SKM-1 (cell line): ENCODE data around the gene TMEM266.

Experiments
- DNase-seq: peaks from one replicate; lab custom pipeline; 2025; ENCODE audit not compliant: unreplicated experiment; lab: John Stamatoyannopoulos, UW

TMEM266 gene

DNA sequence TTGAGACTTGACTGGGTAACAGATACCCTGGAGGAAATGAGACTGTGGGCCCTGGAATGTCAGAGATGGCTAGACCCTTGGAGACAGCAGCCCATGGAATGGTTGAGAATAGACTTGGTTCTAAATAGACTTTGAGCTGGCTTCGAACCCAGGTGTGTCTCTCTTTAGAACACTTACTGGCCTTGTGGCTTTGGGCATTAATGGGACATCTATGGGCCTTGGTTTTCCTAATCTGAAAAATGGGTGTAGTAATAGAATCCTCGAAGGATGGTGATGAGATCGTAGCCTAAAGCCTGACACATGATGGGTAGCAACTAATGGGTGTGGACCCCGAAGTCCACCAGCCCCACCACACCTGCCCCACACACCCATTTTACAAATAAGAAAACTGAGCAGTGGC is 119.2 kb downstream of the TMEM266 start:
- DNase-seq = no peak

DNA sequence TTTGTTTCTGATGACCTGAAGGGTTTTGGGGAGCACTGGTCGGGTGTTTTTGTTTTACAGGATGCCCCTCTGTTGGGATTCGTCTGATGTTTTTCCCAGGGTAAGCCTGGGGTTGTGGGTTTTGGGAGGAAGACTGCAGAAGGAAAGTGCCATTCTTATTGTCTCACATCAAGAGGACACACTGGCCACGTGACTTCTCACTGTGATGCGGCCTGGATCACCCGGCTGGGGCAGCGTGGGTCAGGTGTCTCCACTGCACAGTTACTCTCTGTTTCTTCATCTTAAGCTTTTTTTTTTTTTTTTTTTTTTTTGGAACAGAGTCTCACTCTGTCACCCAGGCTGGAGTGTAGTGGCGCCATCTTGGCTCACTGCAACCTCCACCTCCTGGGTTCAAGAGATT is 120.5 kb downstream of the TMEM266 start:
- no peak for DNase-seq

DNA sequence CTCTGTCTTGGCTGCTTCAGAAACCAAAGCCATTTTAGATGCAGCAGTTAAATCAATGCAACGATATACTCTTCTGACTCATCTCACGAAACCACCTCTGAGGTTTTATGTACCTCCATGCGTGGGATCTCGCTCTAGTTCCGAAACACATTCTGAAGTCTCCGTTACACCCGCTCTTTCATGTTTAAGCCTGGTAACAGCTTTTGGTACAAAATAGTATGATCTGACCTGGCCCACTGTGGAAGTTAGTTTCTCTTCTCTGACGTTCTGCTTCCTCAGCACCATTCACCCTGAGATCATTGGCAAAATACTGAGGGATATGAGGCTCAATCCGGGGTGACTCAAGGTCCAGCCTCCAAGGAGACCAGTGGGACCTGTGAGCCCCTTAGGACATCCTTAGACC is 121.9 kb downstream of the TMEM266 start:
- DNase-seq = no peak

DNA sequence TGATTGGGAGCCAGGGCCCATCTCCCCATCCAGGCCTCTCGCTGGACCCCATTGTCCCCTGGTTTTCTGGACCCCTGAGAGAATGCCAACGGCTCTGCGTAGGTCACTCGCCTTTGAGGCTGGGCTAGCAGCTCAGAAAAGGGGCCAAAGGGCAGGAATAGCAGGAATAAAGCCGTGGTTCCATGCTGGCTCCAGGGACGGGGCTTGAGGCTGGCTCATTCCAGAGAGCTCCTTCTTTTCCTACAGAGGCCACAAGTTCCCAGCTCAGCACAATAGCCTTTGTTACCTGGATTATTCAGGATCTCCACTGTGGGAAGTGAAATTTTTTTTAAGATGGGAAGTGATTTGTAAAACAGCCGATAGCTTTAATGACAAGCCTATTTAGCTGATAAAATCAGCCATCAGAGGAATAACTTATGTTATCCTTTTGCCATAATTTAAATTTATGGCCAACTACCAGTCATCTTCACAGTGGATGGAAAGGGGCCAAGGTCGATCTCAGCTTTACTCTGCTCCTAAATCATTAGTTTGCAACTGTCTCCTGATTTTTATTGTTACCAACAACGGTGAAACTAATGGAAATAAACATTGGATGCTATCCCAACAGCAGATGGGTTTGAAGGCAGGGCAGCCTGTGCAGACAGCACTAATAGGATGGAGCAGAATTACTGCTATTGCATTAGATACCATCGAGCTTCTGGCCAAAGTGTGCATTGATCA is 124.3 kb downstream of the TMEM266 start:
- no peak for DNase-seq

DNA sequence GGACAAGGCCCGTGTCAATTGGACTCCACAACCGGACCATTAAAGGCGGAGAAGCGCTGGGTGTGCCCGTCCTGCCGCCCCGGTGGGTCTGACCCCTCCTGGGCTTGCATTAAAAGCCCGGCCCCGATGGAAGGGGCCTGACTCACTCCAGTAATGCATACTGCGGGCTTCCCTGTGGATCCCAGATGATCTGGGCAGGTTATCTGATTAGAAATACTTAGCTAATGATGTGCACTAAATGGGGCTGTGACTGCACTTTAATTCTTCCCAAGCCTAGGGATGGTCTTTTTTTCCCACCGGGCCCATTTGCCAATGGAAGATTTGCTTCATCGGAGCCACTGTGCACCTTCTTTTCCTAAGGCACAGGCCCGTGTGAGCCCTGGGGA is 124.9 kb downstream of the TMEM266 start:
- no peak for DNase-seq

DNA sequence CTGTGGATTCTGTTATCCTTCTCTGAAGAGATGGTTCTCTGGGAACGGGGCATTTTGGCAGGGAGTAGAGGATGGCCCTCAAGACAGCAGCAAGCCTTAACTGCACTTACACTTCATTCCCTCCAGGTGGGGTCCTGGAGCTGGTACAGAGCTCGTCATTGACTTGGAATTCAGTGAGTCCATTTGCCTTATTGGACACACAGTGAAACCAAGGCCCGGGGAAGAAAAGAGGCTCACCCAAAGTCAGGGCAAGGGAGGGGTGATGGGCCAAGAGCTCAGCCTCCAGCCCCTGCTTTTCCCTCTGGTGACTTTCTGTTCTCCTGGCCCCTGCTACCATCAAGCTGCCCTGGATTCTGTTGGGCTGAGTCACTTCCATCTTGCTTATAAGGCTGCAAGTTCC is 125.9 kb downstream of the TMEM266 start:
- DNase-seq = peak; percentile 5

DNA sequence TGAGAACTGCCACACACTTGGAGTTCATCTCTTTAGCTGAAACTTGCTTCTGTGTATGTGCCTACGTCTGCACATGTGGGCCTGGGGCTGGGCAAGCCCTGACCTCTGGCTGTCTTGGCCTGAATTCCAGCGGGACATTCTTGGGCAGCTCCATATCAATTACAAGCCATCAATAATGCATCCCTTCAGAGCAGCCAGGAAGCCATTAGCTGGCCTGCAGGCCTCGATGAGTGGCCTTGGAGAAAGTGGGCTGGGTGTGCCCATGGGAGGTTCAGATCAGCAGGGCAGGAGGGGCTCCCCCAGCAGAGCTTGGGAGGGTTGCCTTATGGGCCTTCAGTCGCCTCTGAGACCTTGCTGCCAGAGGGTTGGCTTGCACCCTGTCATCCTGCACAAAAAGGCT is 127.4 kb downstream of the TMEM266 start:
- DNase-seq = no peak

DNA sequence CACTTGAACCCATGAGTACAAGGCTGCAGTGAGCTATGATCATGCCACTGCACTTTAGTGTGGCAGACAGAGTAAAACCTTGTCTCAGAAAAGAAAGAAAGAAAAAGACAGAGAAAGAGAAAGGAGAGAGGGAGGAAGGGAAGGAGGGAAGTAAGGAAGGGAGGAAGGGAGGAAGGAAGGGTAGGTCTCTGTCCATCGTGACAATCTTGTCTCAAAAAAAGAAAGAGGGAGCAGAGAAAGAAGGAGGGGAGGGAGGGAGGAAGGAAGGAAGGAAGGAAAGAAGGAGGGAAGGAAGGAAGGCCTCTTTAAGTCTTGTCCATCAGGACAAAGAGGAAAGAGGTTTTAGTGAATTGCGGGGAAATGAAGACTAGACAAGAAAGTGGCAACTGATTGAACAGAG is 129.3 kb downstream of the TMEM266 start:
- DNase-seq = no peak

DNA sequence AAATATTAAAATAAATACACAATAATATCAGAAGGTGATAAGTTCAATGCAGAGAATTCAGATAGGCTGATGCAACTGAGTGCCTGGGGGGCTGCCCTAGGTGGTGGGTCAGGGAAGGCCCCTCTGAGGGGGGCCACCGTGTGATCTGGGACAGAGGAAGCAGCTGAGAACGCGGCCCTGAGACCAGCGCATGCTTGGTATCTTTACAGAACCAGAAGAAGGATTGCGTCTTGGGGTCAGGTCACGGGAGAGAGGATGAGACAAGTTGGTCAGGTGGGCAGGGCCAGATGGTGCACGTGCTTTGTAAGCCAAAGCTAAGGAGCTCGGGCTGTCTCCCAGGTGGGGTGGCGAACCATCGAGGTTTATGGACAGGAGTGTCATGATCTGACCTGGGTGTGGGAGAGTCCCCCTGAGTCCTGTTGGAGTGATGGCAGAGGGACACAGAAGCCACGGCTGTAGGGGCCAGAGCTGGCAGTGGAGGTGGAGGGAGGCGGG is 130.3 kb downstream of the TMEM266 start:
- DNase-seq = no peak

DNA sequence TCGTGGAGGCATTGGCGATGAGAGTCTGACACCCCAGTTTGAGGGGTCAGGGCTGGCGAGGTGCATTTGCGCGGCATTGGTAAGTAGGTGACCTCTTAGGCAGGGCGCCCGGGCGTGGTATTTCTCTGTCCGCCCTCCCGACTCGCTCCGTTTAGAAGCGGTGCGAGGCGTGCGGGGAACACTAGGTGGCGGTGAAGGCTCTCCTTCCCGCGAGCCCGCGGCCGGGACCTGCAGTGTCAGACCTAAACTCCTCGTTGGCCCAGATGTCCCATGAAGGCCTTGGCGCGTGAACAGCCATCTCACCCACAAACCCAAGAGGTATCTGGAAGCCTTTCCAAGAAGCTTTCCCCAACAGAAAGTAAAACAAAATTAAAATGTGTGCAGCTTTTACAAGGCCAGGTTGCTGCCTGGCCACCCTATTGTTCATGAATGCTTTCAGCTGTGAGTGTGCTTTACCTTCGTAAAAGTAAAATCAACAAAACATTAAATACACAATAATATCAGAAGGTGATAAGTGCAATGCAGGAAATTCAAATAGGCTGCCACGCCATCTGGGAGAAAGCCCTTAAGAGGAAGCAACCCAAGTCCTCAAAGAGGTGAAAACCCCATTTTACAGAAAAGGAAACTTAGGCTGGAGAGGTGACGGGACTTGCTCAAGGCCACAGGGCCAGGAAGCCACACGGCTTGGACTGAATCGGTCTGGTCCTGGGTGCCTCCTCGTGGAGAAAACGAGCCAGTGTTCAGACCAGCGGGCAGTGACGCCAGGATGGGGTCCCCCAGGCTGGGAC is 131.2 kb downstream of the TMEM266 start:
- peak; percentile 70 for DNase-seq

DNA sequence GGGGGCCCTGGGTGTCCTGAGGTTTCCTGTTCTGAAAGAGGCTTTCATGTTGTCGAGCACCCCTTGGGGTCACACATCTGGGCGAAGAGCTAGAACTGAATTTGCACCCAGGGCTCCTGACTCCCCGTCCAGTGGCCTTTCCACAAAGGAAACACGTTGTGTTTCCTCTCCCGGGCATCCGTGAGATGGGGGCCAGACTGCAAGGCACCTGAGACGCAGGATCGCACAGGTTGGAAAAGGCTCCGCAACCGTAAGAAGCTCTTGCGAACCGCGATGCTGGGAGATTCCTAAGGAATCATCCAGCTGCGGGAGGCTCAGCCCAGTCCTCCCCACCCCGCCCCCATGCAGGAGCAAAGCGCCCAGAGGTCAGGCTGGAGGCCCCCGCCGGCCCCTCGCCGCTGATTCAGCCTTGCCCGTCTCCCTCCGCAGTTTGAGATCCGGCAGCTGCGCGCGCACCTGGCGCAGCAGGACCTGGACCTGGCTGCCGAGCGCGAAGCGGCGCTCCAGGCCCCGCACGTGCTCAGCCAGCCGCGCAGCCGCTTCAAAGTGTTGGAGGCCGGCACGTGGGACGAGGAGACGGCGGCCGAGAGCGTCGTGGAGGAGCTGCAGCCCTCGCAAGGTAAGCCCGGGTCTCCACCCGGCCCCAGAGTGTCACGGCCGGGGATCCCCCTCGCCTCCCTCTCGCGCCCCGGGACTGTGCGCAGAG is 131.9 kb downstream of the TMEM266 start:
- DNase-seq = no peak

DNA sequence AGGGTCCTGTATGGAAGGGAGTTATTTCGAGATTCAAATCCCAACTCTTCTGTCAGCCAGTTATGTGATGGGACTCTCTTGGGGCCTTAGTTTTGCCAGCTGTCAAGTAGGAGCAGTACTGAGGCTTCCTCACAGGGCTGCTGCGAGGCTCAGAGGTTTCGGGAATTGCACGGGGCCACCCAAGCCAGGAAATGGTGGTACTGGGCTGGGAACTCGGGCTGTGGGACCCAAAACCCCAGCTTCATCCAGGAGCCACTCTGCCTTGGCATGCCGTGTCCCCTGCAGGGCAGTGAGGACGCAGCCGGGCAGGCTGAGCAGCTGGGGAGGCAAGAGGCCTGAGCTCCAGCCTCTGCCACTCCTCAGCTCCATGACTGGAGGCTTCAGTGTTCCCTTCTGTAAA is 132.9 kb downstream of the TMEM266 start:
- DNase-seq = no peak

DNA sequence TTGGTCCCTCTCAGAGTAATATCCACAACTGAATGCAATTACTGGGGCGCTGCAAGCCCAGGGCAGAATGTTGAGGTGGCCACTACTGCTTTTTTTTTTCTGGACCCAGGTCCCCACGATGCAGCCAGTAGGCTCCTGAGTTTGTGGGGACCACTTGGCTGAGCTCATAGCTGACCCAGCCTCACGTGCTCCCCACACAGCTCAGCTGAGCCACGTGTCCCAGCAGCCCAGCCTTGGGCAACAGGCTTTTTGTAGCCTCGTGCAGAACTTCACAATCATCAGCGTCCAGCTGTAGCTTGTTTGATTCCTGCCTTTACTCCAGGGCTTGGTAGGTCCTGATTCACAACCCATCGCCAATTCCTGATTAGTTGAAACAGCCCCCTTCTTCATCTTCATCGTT is 134.1 kb downstream of the TMEM266 start:
- no peak for DNase-seq

DNA sequence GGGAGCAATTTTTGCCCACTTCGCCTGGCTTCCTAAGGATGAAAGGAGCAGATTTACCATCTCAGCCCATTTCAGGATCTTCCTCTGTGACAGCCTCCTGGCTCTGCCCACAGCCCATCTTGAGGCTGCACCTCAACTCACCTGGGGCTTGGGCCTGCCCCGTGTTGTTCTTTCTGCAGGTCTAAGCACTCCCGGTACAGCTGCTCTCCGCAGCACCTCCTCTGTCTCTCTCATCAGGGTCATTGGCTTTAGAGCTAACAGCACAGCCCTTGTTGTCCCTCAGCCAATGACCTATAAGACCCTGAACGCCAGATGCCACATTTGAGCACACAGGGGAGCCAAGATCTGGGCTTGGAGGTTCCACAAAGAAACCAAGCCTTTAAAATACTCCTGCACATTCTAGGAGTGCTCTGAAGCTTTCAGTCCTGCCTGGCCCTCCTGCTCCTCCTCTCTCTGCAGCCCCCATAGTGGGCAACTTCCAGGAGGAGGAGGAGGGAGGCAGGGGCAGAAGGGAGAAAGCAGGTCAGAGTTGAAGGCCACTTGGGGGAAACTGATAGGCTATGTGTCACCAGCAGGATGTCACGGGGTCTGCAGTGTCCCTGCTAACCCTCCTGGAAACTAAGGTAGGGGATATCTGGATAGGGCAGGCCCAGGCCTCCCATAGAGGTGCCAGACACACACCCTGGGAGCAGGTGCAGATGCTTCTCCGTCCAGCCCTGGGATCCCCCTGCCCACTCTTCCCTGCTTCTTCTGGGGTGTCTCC is 135.9 kb downstream of the TMEM266 start:
- DNase-seq = no peak

DNA sequence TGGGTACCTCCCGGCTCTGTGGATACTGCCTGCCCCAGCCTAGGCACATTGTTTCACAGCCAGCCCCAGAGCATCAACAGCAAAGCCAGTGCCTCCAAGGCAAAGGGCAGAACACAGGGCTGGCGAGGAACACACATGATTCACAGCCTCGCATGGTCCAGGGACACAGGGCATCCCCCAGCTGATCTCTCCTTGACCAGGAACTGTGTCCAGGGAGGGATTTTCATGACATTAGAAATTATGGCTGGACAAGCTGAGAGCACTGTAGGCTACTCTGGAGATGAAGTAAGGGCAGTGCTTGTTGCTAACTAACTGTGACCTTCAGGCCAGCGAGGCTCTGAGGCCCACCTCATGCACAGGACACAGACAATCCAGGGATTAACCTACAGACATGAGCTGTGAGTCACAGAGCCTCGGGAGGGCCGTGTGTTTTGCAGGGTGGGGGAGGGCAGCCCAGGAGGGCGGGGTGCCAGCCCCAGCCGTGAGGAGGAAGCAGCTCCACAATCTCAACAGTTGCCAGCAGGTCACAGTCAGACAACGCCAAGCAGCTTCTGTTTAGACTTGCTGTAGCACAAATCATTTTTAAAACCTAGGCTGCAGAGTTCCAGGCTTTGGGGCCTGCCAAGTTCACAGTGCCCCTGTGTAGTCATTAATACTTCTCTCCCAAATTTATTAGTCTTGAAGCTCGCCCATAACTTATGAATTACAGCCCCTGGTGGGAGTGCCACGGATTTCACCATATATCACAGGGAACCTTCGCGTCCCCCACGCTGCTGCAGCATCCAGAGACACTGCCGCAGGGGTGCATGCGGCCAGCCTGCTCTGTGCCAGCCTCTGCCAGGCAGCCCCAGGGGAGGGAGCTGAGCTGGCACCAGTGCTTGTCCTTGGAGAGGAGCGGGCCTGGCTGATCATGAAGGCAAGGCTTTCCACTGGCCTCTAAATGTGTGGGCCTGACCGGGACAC is 136.8 kb downstream of the TMEM266 start:
- DNase-seq = peak; percentile 54

DNA sequence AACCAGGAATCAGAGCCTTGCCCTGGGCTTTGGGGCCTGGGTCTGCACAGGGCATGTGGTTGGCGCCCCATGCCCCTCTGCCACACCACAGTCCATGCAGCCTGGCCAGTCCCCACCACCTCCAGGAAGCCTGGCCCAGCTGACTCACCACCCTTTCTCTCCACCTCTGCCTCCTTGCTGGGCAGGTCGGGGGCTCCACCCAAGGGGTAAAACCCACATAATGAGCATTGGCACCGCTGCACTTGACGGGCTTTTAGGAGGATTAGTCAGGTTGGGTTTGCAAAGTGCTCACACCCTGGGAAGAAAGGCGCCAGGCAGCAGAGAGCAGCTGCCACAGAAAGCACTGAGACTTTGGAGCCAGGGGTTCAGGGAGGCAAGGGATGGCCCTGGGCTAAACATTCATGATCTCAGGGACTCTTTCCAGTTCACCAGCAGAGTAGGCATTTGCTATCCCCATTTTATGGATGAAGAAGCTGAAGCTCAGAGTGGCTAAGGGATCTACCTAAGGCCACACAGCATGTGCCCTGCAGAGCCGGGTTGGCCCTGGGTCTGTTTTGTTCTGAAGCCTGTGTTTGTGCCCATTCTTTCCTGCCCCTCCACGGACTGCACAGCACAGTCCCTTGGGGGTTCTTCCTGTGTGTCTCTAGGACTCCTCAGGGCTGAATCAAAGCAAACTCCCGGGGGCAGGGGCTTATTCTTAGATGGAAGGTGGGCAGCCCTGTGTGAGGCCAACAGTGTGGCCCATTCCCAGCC is 138.1 kb downstream of the TMEM266 start:
- DNase-seq = no peak

DNA sequence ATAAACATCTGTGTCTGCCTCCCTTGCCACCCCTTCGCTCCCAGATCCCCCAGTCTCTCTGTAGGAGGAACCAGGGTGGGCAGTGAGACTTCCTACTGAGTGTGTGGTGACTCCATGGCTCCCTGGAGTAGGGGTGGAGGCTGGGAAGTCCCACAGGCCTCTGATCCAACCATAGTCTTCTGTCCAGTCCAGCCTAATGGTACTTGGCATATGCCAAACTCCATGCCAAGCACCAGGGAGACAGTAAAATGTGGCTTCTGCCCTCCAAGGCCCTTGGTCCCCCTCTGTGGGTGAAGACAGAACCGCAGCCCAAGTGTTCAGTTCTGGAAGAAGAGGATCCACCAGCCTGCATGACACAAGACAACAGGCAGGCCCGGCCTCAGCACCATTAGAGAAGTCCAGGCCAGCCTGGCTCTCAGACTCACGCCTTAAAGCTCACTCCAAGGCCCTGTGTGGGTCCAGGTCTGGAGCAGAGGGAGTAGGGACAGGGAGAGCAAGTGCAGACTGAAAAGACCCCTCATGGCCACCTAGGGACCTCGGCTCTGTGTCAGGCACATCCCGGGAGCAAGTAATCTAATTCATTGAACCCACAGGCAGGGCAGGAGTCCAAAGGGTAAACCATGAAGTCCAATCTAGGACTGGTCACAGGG is 138.8 kb downstream of the TMEM266 start:
- DNase-seq = no peak

DNA sequence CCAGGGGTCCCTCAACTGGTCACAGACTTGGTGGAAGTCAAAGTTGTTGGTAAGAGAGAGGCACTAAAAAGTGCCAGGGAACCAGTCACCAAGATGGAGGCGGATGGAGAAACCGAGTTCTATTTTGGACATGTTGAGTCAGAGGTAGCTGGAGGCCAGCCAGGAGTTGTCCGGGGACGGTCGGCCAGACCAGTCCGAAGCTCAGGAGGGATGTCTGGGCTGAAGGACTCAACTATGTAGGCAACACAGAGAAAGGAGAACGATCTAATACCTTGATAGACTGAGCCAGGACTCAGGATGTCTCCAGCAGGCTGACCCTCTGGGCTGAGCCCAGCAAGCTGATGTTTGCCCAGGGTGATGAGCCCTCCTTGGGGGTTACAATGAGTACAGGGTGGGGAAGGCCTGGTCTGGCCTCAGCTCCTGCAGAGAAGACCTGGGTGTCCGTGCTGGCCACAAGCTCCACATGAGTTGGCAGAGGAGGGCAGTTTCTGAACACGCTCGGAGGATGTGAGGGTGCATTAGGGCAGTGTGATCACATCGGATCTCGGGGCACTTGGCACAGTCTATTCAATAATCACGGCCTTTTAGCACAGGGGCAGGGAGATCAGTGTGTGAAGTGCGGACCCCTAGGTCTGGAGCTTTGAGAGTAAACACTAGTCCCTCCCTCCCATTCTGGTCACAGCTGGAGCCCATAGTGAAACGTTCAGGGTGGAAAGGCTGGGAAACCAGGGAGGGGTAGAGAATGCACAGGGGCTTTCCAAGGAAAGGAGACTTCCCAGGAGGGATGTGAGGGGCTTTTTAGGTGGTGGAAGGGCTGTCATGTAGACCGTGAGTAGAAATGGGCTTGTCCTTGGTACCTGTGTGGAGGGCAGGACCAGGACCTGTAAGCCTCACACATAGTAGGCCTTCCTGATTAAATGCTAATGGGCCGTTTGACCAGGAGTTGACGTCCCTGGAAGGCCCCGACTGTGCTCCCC is 139.6 kb downstream of the TMEM266 start:
- DNase-seq = no peak
